OCI-LY1 (cell line): Measurements from ENCODE around the gene PRELID1.
"Not testable (repeated sequence)": the region's sequence is repeated elsewhere in the genome, so short reads cannot be mapped to it uniquely, and the experiment has no call there.

ENCODE experiments used
- H2AFZ ChIP-seq: fragments of 200-600 bp; sonication (generic), shearing (Covaris generic); 2 replicates; pipeline ENCODE4 v1.6.0; 2014; ENCODE audit warnings: antibody characterized with exemption, mild to moderate bottlenecking, low read length
- H3F3A ChIP-seq: fragments of 200-600 bp; sonication (generic), shearing (Covaris generic); 2 replicates; pipeline ENCODE4 v1.6.0; 2014; ENCODE audit warnings: mild to moderate bottlenecking, antibody characterized with exemption, low read length, moderate library complexity; ENCODE audit not compliant: insufficient read depth
- H3K27ac ChIP-seq: fragments of 200-600 bp; sonication (generic); 2 replicates; pipeline ENCODE4 v1.5.1; 2014; ENCODE audit warnings: low read length, mixed run types, mild to moderate bottlenecking, low read depth; ENCODE audit not compliant: poor library complexity, severe bottlenecking
- H3K27me3 ChIP-seq: fragments of 200-600 bp; sonication (generic); 2 replicates; pipeline ENCODE4 v1.6.0; 2014; ENCODE audit warnings: antibody characterized with exemption, mild to moderate bottlenecking, low read length, moderate library complexity; ENCODE audit not compliant: insufficient read depth
- H3K36me3 ChIP-seq: fragments of 200-600 bp; sonication (generic); 2 replicates; pipeline ENCODE4 v1.6.1; 2014; ENCODE audit warnings: mild to moderate bottlenecking, antibody characterized with exemption, low read length, moderate library complexity, mixed read lengths; ENCODE audit not compliant: insufficient read depth
- H3K4me1 ChIP-seq: fragments of 200-600 bp; sonication (generic); 2 replicates; pipeline ENCODE4 v1.5.1; 2014; ENCODE audit warnings: mild to moderate bottlenecking, low read length, moderate library complexity; ENCODE audit not compliant: insufficient read depth, severe bottlenecking
- H3K4me2 ChIP-seq: fragments of 200-600 bp; sonication (generic), shearing (Covaris generic); 2 replicates; pipeline ENCODE4 v1.6.1; 2014; ENCODE audit warnings: low read length
- H3K4me3 ChIP-seq: fragments of 200-600 bp; sonication (generic); 2 replicates; pipeline ENCODE4 v1.5.1; 2014; ENCODE audit warnings: low read length, low read depth, mild to moderate bottlenecking, mixed read lengths; ENCODE audit not compliant: poor library complexity, severe bottlenecking
- H3K79me2 ChIP-seq: fragments of 200-600 bp; shearing (Covaris generic); 2 replicates; pipeline ENCODE4 v1.6.1; 2016; ENCODE audit warnings: mixed run types, low read length, mixed read lengths; ENCODE audit not compliant: insufficient read depth
- H3K9ac ChIP-seq: fragments of 200-600 bp; sonication (generic), shearing (Covaris generic); 2 replicates; pipeline ENCODE4 v1.6.1; 2014; ENCODE audit warnings: mild to moderate bottlenecking, low read length, mixed read lengths
- H3K9me2 ChIP-seq: fragments of 200-600 bp; sonication (generic), shearing (Covaris generic); 2 replicates; pipeline ENCODE4 v1.6.1; 2014; ENCODE audit warnings: low read depth, mild to moderate bottlenecking, low read length, mixed read lengths
- H3K9me3 ChIP-seq: fragments of 200-600 bp; shearing (Covaris generic); 2 replicates; pipeline ENCODE4 v1.6.1; 2014; ENCODE audit warnings: low read length, mixed read lengths
- H4K20me1 ChIP-seq: fragments of 200-600 bp; sonication (generic), shearing (Covaris generic); 2 replicates; pipeline ENCODE4 v1.6.0; 2016; ENCODE audit warnings: mild to moderate bottlenecking, low read length; ENCODE audit not compliant: insufficient read depth
- CTCF ChIP-seq: fragments of 200-600 bp; sonication (generic), shearing (Covaris generic); IDR thresholded peaks from 2 replicates; pipeline ENCODE4 v1.5.1; 2017; ENCODE audit warnings: mild to moderate bottlenecking, antibody characterized with exemption, low read length, moderate library complexity, mixed read lengths
- EZH2 ChIP-seq: fragments of 200-600 bp; sonication (generic), shearing (Covaris generic); IDR thresholded peaks from 2 replicates; pipeline ENCODE4 v1.8.0; 2017; ENCODE audit warnings: borderline replicate concordance, mixed run types, mild to moderate bottlenecking, antibody characterized with exemption, low read length, moderate library complexity, mixed read lengths

The PRELID1 gene

GRCh38 chr5:177303925-177304391, 359 bp downstream of the PRELID1 start:
- Histone ChIP-seq H3K36me3 (peaks cover 53% of the 10 kb centered on the region), H3K4me2 (peak overlapping the region; percentile 80), H3K4me3 (peak overlapping the region; percentile 99), H2AFZ (no peak overlapping the region), H3K9me3 (no peaks in the 10 kb centered on the region), H3K27ac (peak overlapping the region; percentile 68), H3F3A (no peaks in the 10 kb centered on the region; the same call in 1 of the 2 replicates), H3K27me3 (no peaks in the 10 kb centered on the region), H3K9ac (peak overlapping the region; percentile 95), H3K4me1 (peaks cover 55% of the 10 kb centered on the region), H3K79me2 (peaks cover 13% of the 10 kb centered on the region), H4K20me1 (no peaks in the 10 kb centered on the region), H3K9me2 (no peaks in the 10 kb centered on the region)
- TF ChIP-seq EZH2, result no peak
- no peak for TF ChIP-seq CTCF

- H2AFZ ChIP-seq, result no peak overlapping the region
- H3K4me1 ChIP-seq, result peaks cover 59% of the 10 kb centered on the region
- no peaks in the 10 kb centered on the region for H3K9me2 ChIP-seq
- peak overlapping the region; percentile 99 for H3K4me3 ChIP-seq
- peaks cover 13% of the 10 kb centered on the region for H3K79me2 ChIP-seq
- no peak for TF ChIP-seq CTCF
- no peak for TF ChIP-seq EZH2
- peak overlapping the region; percentile 80 for H3K4me2 ChIP-seq
- H3K27me3 ChIP-seq, result no peaks in the 10 kb centered on the region
- no peaks in the 10 kb centered on the region for H3K9me3 ChIP-seq
- peaks cover 58% of the 10 kb centered on the region for H3K36me3 ChIP-seq
- no peaks in the 10 kb centered on the region for H4K20me1 ChIP-seq
- H3K27ac ChIP-seq, result peak overlapping the region; percentile 68
- peak overlapping the region; percentile 95 for H3K9ac ChIP-seq
- no peaks in the 10 kb centered on the region; the same call in 1 of the 2 replicates for H3F3A ChIP-seq
Measured at GRCh38 chr5:177304392-177305119, 957 bp downstream of the PRELID1 start.

GRCh38 chr5:177306103-177306640, 2.6 kb downstream of the PRELID1 start:
- not testable (repeated sequence) for H3K9ac ChIP-seq

More at GRCh38 chr5:177306103-177306640, 2.6 kb downstream of the PRELID1 start:
- not testable (repeated sequence) for H3F3A ChIP-seq, H4K20me1 ChIP-seq, H2AFZ ChIP-seq, H3K4me3 ChIP-seq, H3K4me2 ChIP-seq, H3K9me3 ChIP-seq, H3K27ac ChIP-seq, H3K9me2 ChIP-seq, H3K27me3 ChIP-seq
- peaks cover 57% of the 10 kb centered on the region for H3K4me1 ChIP-seq
- H3K36me3 ChIP-seq, result peaks cover 52% of the 10 kb centered on the region
- H3K79me2 ChIP-seq, result peaks cover 13% of the 10 kb centered on the region
